OCI-LY7 (cell line): Measurements from ENCODE around the gene CYP11A1. TPM values are rescaled to one million over a fixed set of nuclear protein-coding genes. Genes with fewer than 3 reads are reported as not detected.

ENCODE experiments used
- BruUV-seq: library from RNA; stranded (reverse); fragments of 400-500 nt; replicated peaks from 2 replicates; lab custom pipeline; 2021; lab: Mats Ljungman, UMichigan
- CTCF ChIA-PET: fragments of 300-600 bp; sonication (Branson Sonifier 250); formaldehyde crosslinking; loops from one replicate; lab custom pipeline; 2022; ENCODE audit warnings: antibody characterized with exemption; ENCODE audit not compliant: unreplicated experiment; lab: Charles Lee
- POLR2A ChIA-PET: fragments of 300-600 bp; sonication (Branson Sonifier 250); formaldehyde crosslinking; loops from one replicate; lab custom pipeline; 2022; ENCODE audit warnings: antibody characterized with exemption; lab: Charles Lee
- DNase-seq: peaks from one replicate; pipeline ENCODE4 v3.0.0-alpha.2; 2015; ENCODE audit warnings: low spot score
- H2AFZ ChIP-seq: fragments of 200-600 bp; sonication (generic), shearing (Covaris generic); 2 replicates; pipeline ENCODE4 v1.6.1; 2014; ENCODE audit warnings: mild to moderate bottlenecking, antibody characterized with exemption, low read length, moderate library complexity
- H3K27ac ChIP-seq: fragments of 200-600 bp; sonication (generic); 2 replicates; pipeline ENCODE4 v1.5.1; 2014; ENCODE audit warnings: mixed run types, low read depth, mild to moderate bottlenecking, moderate library complexity, low read length, inconsistent platforms; ENCODE audit not compliant: poor library complexity, severe bottlenecking
- H3K36me3 ChIP-seq: fragments of 200-600 bp; sonication (generic); 2 replicates; pipeline ENCODE4 v1.6.1; 2014; ENCODE audit warnings: mild to moderate bottlenecking, antibody characterized with exemption, low read length, moderate library complexity, mixed read lengths; ENCODE audit not compliant: insufficient read depth
- H3K4me1 ChIP-seq: fragments of 200-600 bp; sonication (generic); 2 replicates; pipeline ENCODE4 v1.5.1; 2014; ENCODE audit warnings: mild to moderate bottlenecking, low read length; ENCODE audit not compliant: insufficient read depth, poor library complexity, severe bottlenecking
- H3K4me2 ChIP-seq: fragments of 200-600 bp; sonication (generic); 2 replicates; pipeline ENCODE4 v1.6.1; 2014; ENCODE audit warnings: mild to moderate bottlenecking, low read length
- H3K4me3 ChIP-seq: fragments of 200-600 bp; sonication (generic); 2 replicates; pipeline ENCODE4 v1.5.1; 2014; ENCODE audit warnings: mild to moderate bottlenecking, low read depth, low read length; ENCODE audit not compliant: poor library complexity, severe bottlenecking
- H3K79me2 ChIP-seq: fragments of 200-600 bp; sonication (generic); 2 replicates; pipeline ENCODE4 v1.6.1; 2016; ENCODE audit warnings: low read depth, mild to moderate bottlenecking, low read length, moderate library complexity, mixed read lengths; ENCODE audit not compliant: insufficient read depth
- H3K9me2 ChIP-seq: fragments of 200-600 bp; sonication (generic); 2 replicates; pipeline ENCODE4 v1.6.1; 2016; ENCODE audit warnings: mild to moderate bottlenecking, low read length, mixed read lengths; ENCODE audit not compliant: insufficient read depth
- H3K9me3 ChIP-seq: fragments of 200-600 bp; sonication (generic); 2 replicates; pipeline ENCODE4 v1.6.1; 2014; ENCODE audit warnings: mild to moderate bottlenecking, mixed run types, low read length, mixed read lengths
- H4K20me1 ChIP-seq: fragments of 200-600 bp; sonication (generic); 2 replicates; pipeline ENCODE4 v1.6.1; 2014; ENCODE audit warnings: mild to moderate bottlenecking, antibody characterized with exemption, low read length, moderate library complexity, mixed read lengths; ENCODE audit not compliant: insufficient read depth
- CTCF ChIP-seq: fragments of 200-600 bp; sonication (generic); conservative IDR thresholded peaks from 2 replicates; pipeline ENCODE4 v1.5.1; 2014; ENCODE audit warnings: mild to moderate bottlenecking, antibody characterized with exemption, low read length, moderate library complexity, mixed read lengths
- EZH2phosphoT487 ChIP-seq: fragments of 200-600 bp; sonication (generic); IDR thresholded peaks from 2 replicates; pipeline ENCODE4 v1.6.1; 2018; ENCODE audit warnings: low read depth, borderline replicate concordance, mild to moderate bottlenecking, mixed run types, antibody characterized with exemption, low read length, moderate library complexity, mixed read lengths
- intact Hi-C: fragments of 100-400 bp; cut with micrococcal nuclease; formaldehyde crosslinking; loops from one replicate; pipeline ENCODE4 v1.10.0; 2022; ENCODE audit not compliant: unreplicated experiment
- total RNA-seq, 2 experiments: library from RNA; depleted of rRNA in 1 of 2; stranded (reverse); fragments of >200 nt in 1 of 2; shearing (Covaris generic) in 1 of 2; gene quantifications; 2 replicates each; pipeline ENCODE4 v1.2.3, GENCODE V29; 2014 to 2022

The CYP11A1 gene
- total RNA-seq, 2 experiments from 2014 or later, result not detected

- no peak for TF ChIP-seq EZH2phosphoT487
- no peak for TF ChIP-seq CTCF
- Histone ChIP-seq H3K4me3 (no peak overlapping the region), H3K36me3 (no peaks in the 10 kb centered on the region), H2AFZ (no peak overlapping the region), H3K9me3 (no peaks in the 10 kb centered on the region), H3K4me2 (no peak overlapping the region), H3K9me2 (no peaks in the 10 kb centered on the region), H3K4me1 (peaks cover 11% of the 10 kb centered on the region), H3K27ac (no peak overlapping the region), H3K79me2 (no peaks in the 10 kb centered on the region), H4K20me1 (no peaks in the 10 kb centered on the region)
- POLR2A ChIA-PET, result no interaction called here
- no peak for DNase-seq
- CTCF ChIA-PET, result no interaction called here
- intact Hi-C loops, result no loop called here
- BruUV-seq, result no TSS peak
Observed at GRCh38 chr15:74313889-74314288, 53.6 kb downstream of the CYP11A1 start.

- no peaks in the 10 kb centered on the region for H4K20me1 ChIP-seq
- no peaks in the 10 kb centered on the region for H3K79me2 ChIP-seq
- no peaks in the 10 kb centered on the region for H3K9me3 ChIP-seq
- no TSS peak for BruUV-seq
- no peak for DNase-seq
- peaks cover 11% of the 10 kb centered on the region for H3K4me1 ChIP-seq
- ChIA-PET POLR2A (no interaction called here), CTCF (no interaction called here)
- H3K36me3 ChIP-seq, result no peaks in the 10 kb centered on the region
- no peak overlapping the region for H2AFZ ChIP-seq
- no peak overlapping the region for H3K4me2 ChIP-seq
- no peaks in the 10 kb centered on the region for H3K9me2 ChIP-seq
- H3K27ac ChIP-seq, result no peak overlapping the region
- no peak overlapping the region for H3K4me3 ChIP-seq
- TF ChIP-seq EZH2phosphoT487, result no peak
- TF ChIP-seq CTCF, result no peak
- intact Hi-C loops, result no loop called here
Observed at GRCh38 chr15:74312445-74313007, 54.9 kb downstream of the CYP11A1 start.

GRCh38 chr15:74311734-74312444, 55.6 kb downstream of the CYP11A1 start:
- no peak overlapping the region for H2AFZ ChIP-seq
- H4K20me1 ChIP-seq, result no peaks in the 10 kb centered on the region
- no peaks in the 10 kb centered on the region for H3K9me3 ChIP-seq
- TF ChIP-seq EZH2phosphoT487 (no peak), CTCF (peak; percentile 46)
- CTCF ChIA-PET, result no interaction called here
- no peaks in the 10 kb centered on the region for H3K9me2 ChIP-seq
- H3K79me2 ChIP-seq, result no peaks in the 10 kb centered on the region
- intact Hi-C loops, result no loop called here
- DNase-seq, result no peak
- H3K4me3 ChIP-seq, result no peak overlapping the region
- BruUV-seq, result no TSS peak
- H3K4me1 ChIP-seq, result peaks cover 11% of the 10 kb centered on the region
- H3K27ac ChIP-seq, result no peak overlapping the region
- POLR2A ChIA-PET, result no interaction called here
- no peak overlapping the region for H3K4me2 ChIP-seq
- H3K36me3 ChIP-seq, result no peaks in the 10 kb centered on the region
